HG02642 (cell line): Measurements from ENCODE around the gene GABRB2.
A peak's percentile ranks its signal among the peaks of the same experiment; 100 is the strongest.
"Not testable (repeated sequence)": the region's sequence is repeated elsewhere in the genome, so short reads cannot be mapped to it uniquely, and the experiment has no call there.

Experiments
- ATAC-seq: cut with Tn5 transposase; IDR thresholded peaks from one replicate; pipeline ENCODE4 v1.9.1; 2021; ENCODE audit warnings: mild to moderate bottlenecking; ENCODE audit not compliant: unreplicated experiment, poor library complexity

Gene GABRB2

DNA sequence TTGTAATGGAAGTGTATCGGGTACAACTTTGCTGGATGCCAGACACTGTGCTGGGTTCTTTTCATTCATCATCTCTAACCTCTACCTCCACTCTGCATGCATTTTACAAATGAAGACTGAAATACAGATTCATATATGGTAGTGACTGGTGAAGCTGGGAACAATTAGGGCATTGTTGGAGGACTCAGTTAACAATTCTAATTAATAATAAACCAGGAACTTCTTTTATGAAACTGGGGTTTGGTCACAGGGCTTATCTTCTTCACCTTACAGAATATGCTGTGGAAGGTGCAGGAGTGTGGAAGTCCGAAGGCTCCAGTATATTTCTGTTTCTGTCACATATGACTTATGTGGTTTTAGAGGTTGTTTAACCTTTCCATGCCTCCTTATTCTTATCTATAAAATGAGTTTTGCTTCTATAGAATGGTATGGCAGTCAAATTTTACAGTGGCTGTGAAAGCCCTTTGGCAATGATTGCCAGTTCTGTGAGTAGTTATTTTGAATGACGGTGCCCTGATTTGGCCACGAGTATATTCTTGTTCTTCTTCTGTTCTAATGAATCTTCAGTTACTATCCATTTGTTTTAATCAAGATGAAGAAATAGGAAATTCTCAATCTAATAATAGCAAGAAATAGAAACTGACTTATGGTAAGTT lies 284.7 kb downstream of the GABRB2 start:
- ATAC-seq: peak; percentile 66

DNA sequence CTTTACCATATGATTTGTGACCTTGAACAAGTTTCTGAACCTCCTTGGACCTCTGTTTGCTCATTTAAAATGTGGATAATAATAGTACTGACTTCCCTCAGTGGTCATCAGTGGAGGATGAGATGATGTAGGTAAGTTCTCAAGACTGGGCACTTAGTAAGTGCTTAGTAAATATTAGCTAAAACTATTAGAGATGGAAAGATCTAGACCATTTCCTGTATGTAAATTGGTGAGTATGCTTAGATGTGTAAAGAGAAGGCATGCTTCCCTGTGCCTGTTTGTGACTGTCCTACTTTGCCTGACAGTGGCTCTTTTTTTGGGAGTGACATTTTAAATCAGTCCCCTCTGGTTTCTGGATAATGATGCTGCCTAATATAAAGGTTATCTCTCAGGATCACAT lies 288.1 kb downstream of the GABRB2 start:
- no peak for ATAC-seq

DNA sequence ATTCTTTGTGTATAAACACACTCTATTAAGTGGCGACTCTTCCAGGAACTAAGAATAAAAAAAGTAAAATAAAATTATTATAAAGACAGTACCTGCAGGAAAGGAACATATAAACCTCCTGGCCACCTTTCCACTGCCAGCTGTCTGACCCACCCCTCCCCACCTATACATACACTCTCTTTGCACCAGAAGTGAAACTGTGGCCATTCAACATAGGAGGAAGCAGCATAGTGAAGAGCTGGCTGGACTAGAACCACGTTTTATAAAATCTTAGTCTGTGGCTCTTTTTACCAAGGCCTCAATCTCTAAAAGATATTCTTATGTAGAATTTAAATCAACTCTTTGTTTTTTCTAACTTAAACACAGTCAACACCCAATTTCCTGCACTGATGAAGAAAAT lies 289.6 kb downstream of the GABRB2 start:
- ATAC-seq: no peak

DNA sequence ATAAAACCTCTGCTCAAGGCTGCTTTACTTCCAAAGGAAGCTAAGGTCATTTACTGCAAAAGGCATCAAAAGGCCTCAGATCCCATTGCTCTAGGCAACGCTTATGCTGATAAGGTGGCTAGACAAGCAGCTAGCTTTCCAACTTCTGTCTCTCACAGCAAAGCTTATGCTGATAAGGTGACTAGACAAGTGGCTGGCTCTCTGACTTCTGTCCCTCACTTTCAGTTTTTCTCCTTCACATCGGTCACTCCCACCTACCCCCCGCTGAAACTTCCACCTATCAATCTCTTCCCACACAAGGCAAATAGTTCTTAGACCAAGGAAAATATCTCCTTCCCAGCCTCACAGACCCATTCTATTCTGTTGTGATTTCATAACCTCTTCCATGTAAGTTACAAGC lies 293.6 kb downstream of the GABRB2 start:
- ATAC-seq: not testable (repeated sequence)

DNA sequence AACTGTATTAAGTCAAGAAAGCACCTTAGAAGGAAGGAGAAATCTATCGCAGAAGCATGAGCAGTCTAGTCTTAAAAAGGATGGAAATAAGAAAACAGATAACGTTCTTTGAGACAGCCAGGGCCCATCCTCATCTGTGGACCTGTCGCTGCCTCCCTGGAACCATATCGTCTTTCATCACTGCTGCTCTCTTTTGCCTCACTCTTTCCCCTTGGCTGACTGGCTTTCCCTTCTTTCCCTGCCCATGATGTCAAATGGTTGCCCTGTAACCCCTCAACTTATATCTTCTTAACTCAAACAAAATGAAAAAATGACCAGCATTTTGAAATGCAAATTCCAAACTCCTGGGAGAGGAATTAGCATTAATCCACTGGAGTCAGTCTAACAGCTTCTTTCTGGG lies 299.8 kb downstream of the GABRB2 start:
- ATAC-seq: no peak

DNA sequence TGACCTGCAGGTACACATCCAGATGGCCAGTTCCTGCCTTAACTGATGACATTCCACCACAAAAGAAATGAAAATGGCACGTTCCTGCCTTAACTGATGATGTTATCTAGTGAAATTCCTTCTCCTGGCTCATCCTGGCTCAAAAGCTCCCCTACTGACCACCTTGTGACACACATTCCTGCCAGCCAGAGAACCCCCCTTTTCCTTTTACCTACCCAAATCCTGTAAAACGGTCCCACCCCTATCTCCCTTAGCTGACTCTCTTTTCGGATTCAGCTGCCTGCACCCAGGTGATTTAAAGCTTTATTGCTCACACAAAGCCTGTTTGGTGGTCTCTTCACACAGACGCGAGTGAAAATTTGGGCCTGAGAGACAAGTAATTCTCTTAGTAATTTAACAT lies 300.7 kb downstream of the GABRB2 start:
- ATAC-seq: not testable (repeated sequence)
